BJ (cell line): Measurements from ENCODE around the gene ZNF410. TPM values are rescaled to one million over a fixed set of nuclear protein-coding genes. Genes with fewer than 3 reads are reported as not detected.

Source experiments
- CTCF ChIA-PET: fragments of 350-600 bp; formaldehyde crosslinking; extraction: SDS; loops from one replicate; lab custom pipeline; 2021; ENCODE audit warnings: antibody characterized with exemption, inconsistent platforms; lab: Yijun Ruan, JAX
- POLR2A ChIA-PET: fragments of 300-600 bp; sonication (Branson Sonifier 250); formaldehyde crosslinking; extraction: SDS; loops from one replicate; lab custom pipeline; 2021; ENCODE audit warnings: antibody characterized with exemption; lab: Charles Lee
- DNase-seq: peaks from one replicate; pipeline ENCODE4 v3.0.0-alpha.2; 2011; ENCODE audit warnings: low read depth
- H3K27me3 ChIP-seq: 2 replicates; pipeline ENCODE4 v1.6.0; 2011; ENCODE audit warnings: low read length; ENCODE audit not compliant: control insufficient read depth, insufficient read depth
- H3K36me3 ChIP-seq: 2 replicates; pipeline ENCODE4 v1.5.1; 2011; ENCODE audit warnings: low read length; ENCODE audit not compliant: control insufficient read depth, insufficient read depth
- H3K4me3 ChIP-seq: 2 replicates; pipeline ENCODE4 v1.5.1; 2011; ENCODE audit warnings: low read depth, mild to moderate bottlenecking, control low read depth, low read length
- CTCF ChIP-seq: IDR thresholded peaks from 2 replicates; pipeline ENCODE4 v1.5.1; 2011; ENCODE audit warnings: low read depth, mild to moderate bottlenecking, control low read depth, inconsistent platforms, low read length, moderate library complexity; ENCODE audit not compliant: insufficient read depth
- polyA plus RNA-seq: library from polyadenylated mRNA; depleted of rRNA; stranded (reverse); fragments of >200 nt; gene quantifications from 2 replicates; pipeline ENCODE4 v1.2.3, GENCODE V29; 2011

Gene ZNF410
- polyA plus RNA-seq, 1 experiment: 44.8 TPM

- ChIA-PET CTCF (interaction anchor here (1.2 kb wide), 1 partner anchor 9 kb away, joined by 4 read pairs; the partner anchor contains the start of gene ZNF410), POLR2A (interaction anchor here (0.7 kb wide), 1 partner anchor 138 kb away, joined by 11 read pairs; no protein-coding TSS in a partner anchor)
- Histone ChIP-seq H3K27me3 (no peaks in the 10 kb centered on the region), H3K36me3 (peaks cover 19% of the 10 kb centered on the region), H3K4me3 (no peak overlapping the region)
- DNase-seq: no peak
- no peak for TF ChIP-seq CTCF
Observed at GRCh38 chr14:73895939-73896338, 9.3 kb downstream of the ZNF410 start.

GRCh38 chr14:73896521-73896920 is 9.9 kb downstream of the ZNF410 start:
- POLR2A ChIA-PET: no interaction called here
- no peaks in the 10 kb centered on the region for H3K27me3 ChIP-seq
- TF ChIP-seq CTCF: no peak
- CTCF ChIA-PET: no interaction called here
- H3K36me3 ChIP-seq: peaks cover 19% of the 10 kb centered on the region
- no peak for DNase-seq
- no peak overlapping the region for H3K4me3 ChIP-seq

GRCh38 chr14:73903028-73903427 is 16.4 kb downstream of the ZNF410 start:
- ChIA-PET CTCF (no interaction called here), POLR2A (no interaction called here)
- H3K27me3 ChIP-seq: no peaks in the 10 kb centered on the region
- no peak overlapping the region for H3K4me3 ChIP-seq
- no peak for TF ChIP-seq CTCF
- DNase-seq: no peak
- H3K36me3 ChIP-seq: peaks cover 14% of the 10 kb centered on the region

GRCh38 chr14:73909681-73910080 is 23.0 kb downstream of the ZNF410 start:
- Histone ChIP-seq H3K4me3 (no peak overlapping the region), H3K27me3 (no peaks in the 10 kb centered on the region), H3K36me3 (peaks cover 10% of the 10 kb centered on the region)
- ChIA-PET CTCF (no interaction called here), POLR2A (no interaction called here)
- no peak for TF ChIP-seq CTCF
- DNase-seq: no peak

DNA sequence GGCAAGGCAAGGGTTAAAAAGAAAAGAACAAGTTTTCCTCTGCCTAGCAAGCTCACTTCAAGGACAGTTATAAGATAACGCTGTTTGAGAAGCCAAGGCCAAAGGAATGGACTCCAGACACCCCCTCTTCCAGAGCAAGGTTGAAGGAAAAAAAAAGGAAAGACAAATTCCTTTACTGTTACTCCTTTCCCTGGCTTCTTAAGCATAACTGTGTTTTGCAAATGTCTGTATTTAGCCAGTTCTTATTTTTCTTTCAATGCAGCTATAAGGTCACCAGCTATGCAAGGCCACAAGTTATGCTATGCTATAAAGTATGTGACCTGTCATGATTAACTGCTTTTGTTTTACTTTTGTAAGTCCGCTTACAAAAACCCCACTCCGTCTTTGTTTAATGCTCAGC is 26.6 kb downstream of the ZNF410 start:
- Histone ChIP-seq H3K27me3 (no peaks in the 10 kb centered on the region), H3K36me3 (peaks cover 3% of the 10 kb centered on the region), H3K4me3 (no peak overlapping the region)
- no peak for DNase-seq
- no peak for TF ChIP-seq CTCF
- POLR2A ChIA-PET: no interaction called here
- CTCF ChIA-PET: interaction anchor here (0.6 to 3.0 kb wide), 2 partner anchors 23 to 619 kb away, joined by 4 to 15 read pairs; no protein-coding TSS in a partner anchor
